ENCODE results near the gene GPR4. TPM values are rescaled to one million over a fixed set of nuclear protein-coding genes. Genes with fewer than 3 reads are reported as not detected.

Gene GPR4
- total RNA-seq, 1 donor from 2014 or later: 10.5 TPM

GRCh38 chr19:45542234-45542668, 59.8 kb downstream of the GPR4 start:
- H3K4me1 ChIP-seq: no peaks in the 10 kb centered on the region
- intact Hi-C loops (cut with DNase I): no loop called here
- H3K4me3 ChIP-seq: no peak overlapping the region
- DNase-seq (no peak), ATAC-seq (no peak)
- no peaks in the 10 kb centered on the region for H3K9me3 ChIP-seq
- H3K27me3 ChIP-seq (ENCODE audit: low read depth): no peaks in the 10 kb centered on the region
- TF ChIP-seq CTCF (IDR thresholded peaks at IDR 0.05): no peak
- H3K36me3 ChIP-seq: no peaks in the 10 kb centered on the region
- no peak overlapping the region for H3K27ac ChIP-seq

Small RNA genes within 50 kb of the gene (microRNA-seq; reads per million reads assigned to microRNA genes)
- gene MIR330 (ENCODE audit: borderline number of aligned reads): 87.5 reads per million, percentile 49 among the genes with 10 or more reads in this experiment

Other genes with a start within 250 kb of the GPR4 start
- 14.0 TPM for gene ERCC2, start 231.6 kb downstream of the GPR4 start, total RNA-seq
- gene PPP1R13L, start 197.1 kb downstream of the GPR4 start, total RNA-seq: 43.8 TPM
- gene POLR1G, start 195.6 kb downstream of the GPR4 start, total RNA-seq: 4.5 TPM
- 41.6 TPM for gene ERCC1, start 178.3 kb downstream of the GPR4 start, total RNA-seq
- gene FOSB, start 134.2 kb downstream of the GPR4 start, total RNA-seq: 18.0 TPM
- 16.2 TPM for gene RTN2, start 105.2 kb downstream of the GPR4 start, total RNA-seq
- gene PPM1N, start 103.8 kb downstream of the GPR4 start, total RNA-seq: 1.8 TPM
- 190 TPM for gene VASP, start 94.7 kb downstream of the GPR4 start, total RNA-seq
- gene OPA3, start 17.4 kb downstream of the GPR4 start, total RNA-seq: 11.3 TPM
- 51.4 TPM for gene EML2, start 37.2 kb upstream of the GPR4 start, total RNA-seq
- gene GIPR, start 66.0 kb upstream of the GPR4 start, total RNA-seq: 7.5 TPM
- gene SNRPD2, start 89.7 kb upstream of the GPR4 start, total RNA-seq: 229 TPM
- gene QPCTL, start 90.5 kb upstream of the GPR4 start, total RNA-seq: 5.0 TPM
- gene FBXO46, start 128.7 kb upstream of the GPR4 start, total RNA-seq: 19.3 TPM
- not detected for gene MEIOSIN, start 131.2 kb upstream of the GPR4 start, total RNA-seq
- gene SIX5, start 167.0 kb upstream of the GPR4 start, total RNA-seq: 16.8 TPM
- gene DMPK, start 180.3 kb upstream of the GPR4 start, total RNA-seq: 42.6 TPM
- gene DMWD, start 190.6 kb upstream of the GPR4 start, total RNA-seq: 47.4 TPM
- gene RSPH6A, start 213.1 kb upstream of the GPR4 start, total RNA-seq: 0.21 TPM

Measured in lower lobe of right lung (tissue), 2 donors.